Measurements from ENCODE around the gene EIF3K.

Gene EIF3K

DNA sequence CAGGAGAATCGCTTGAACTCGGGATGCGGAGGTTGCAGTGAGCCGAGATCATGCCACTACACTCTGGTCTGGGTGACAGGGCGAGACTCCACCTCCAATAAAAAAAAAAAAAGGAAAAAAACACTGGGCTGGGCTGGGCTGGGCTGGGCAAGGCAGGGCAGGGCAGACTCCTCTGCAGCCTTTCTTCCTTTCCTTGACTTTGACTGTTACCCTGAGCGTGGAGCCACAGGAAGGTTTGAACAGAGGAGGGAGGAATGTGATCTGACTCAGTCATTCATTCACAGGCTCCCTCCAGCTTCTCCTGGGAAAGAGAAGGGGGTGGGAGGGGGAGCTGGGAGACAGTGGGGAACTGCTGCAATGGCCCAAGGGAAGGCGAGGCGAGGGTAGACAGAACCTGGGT is 25.7 kb downstream of the EIF3K start:
- no peak overlapping the region for H3K4me3 ChIP-seq (ENCODE audit: low read depth, low read length)
- TF ChIP-seq, protein P1, sequence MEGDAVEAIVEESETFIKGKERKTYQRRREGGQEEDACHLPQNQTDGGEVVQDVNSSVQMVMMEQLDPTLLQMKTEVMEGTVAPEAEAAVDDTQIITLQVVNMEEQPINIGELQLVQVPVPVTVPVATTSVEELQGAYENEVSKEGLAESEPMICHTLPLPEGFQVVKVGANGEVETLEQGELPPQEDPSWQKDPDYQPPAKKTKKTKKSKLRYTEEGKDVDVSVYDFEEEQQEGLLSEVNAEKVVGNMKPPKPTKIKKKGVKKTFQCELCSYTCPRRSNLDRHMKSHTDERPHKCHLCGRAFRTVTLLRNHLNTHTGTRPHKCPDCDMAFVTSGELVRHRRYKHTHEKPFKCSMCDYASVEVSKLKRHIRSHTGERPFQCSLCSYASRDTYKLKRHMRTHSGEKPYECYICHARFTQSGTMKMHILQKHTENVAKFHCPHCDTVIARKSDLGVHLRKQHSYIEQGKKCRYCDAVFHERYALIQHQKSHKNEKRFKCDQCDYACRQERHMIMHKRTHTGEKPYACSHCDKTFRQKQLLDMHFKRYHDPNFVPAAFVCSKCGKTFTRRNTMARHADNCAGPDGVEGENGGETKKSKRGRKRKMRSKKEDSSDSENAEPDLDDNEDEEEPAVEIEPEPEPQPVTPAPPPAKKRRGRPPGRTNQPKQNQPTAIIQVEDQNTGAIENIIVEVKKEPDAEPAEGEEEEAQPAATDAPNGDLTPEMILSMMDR (IDR thresholded peaks at IDR 0.05; ENCODE audit: borderline replicate concordance, insufficient read depth, low read depth, low read length): no peak

DNA sequence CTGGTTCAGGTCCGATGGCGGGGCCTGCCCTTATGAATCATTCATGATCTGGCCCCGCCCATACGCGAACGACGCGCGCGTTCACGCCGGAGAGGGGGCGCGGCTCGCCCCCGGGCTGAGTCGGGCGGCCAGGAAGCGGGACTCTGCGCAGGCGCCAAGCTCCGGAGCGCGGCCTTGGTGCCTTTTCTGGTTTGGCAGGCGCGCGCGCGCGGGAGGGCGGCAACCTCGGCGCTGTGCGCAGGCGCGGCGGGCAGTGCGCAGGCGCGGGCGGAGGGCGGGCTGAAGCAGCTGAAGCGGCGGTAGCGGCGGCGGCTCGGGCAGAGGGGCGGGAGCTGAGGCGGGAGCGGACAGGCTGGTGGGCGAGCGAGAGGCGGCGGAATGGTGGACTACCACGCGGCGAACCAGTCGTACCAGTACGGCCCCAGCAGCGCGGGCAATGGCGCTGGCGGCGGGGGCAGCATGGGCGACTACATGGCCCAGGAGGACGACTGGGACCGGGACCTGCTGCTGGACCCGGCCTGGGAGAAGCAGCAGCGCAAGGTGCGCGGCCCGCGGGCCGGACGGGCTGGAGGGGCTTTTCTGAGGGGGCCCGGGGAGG is 28.5 kb downstream of the EIF3K start, which contains the start of gene ACTN4:
Gene ACTN4 (plus strand): TSS at position 282 of the 598 bp plus-strand sequence. CDS start 97 bp downstream, at position 379.
- TF ChIP-seq, protein P1 (IDR thresholded peaks at IDR 0.05; ENCODE audit: borderline replicate concordance, insufficient read depth, low read depth, low read length): no peak
- peak within 1 kb of the TSS; percentile 95 for H3K4me3 ChIP-seq (ENCODE audit: low read depth, low read length)

DNA sequence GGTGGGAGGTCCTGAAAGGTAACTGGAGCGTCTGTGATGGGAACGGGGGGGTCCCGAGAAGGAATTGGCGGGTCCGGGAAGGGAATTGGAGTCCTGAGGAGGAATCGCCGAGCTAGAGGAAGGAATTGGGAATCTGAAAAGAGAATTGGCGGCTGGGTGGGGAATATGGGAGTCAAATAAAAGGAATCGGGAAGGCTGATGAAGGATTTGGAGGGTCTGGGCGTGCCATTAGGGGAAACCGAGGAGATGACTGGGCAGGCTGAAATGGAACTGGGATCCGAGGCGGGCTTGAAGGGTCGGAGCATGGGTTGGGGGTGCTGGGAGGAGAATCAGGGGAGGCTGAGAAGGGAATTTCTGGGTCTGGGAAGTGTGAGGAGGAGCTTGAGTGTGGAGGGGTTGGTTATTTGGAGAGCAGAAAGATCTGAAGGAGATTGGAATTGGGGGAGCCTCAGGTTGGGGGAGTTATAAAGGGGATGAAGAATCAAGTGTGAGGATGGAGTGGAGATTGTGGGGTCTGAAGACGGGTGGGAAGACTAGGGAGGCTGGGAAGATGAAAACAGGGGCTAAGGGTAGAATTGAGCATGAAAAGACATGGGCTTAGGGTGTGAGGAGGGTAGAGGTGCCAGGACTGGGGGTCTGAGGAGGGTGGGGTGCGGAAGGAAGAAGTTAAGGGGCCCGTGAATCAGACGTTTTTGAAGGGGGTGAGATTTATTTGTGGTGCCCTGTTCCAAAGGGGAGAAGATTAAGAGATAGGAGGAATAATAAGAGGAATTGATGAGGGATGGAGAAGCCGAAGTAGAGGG is 29.2 kb downstream of the EIF3K start:
- H3K4me3 ChIP-seq (ENCODE audit: low read depth, low read length): peak overlapping the region; percentile 95
- TF ChIP-seq, protein P1 (IDR thresholded peaks at IDR 0.05; ENCODE audit: borderline replicate concordance, insufficient read depth, low read depth, low read length): no peak

DNA sequence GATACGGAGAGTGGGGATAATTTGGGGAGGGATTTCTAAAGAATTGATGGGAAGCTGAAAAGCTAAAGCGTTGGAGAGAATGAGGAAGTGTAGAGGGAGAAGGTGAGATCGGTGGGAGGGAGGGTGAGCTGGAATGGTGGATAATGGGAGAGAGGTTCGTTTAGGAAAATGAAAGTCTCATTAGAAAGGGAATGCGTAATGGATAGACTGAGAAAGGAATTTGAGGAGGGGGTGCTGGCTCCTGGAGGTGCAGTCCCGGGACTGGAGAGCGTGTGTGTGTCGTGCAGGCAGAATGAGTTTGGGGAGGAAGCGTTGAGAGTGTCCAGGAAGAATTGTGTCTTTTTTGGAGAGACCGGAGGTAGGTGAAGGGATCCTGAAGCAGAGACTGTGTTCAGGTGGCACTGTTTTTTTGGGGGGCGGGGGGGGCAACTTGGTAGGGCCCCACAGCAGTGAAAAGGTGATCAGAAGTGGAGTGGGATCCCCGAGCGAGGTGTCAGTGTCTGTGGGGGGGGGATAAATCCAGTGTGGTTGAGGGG is 29.8 kb downstream of the EIF3K start:
- peak overlapping the region; percentile 95 for H3K4me3 ChIP-seq (ENCODE audit: low read depth, low read length)
- TF ChIP-seq, protein P1 (IDR thresholded peaks at IDR 0.05; ENCODE audit: borderline replicate concordance, insufficient read depth, low read depth, low read length): no peak

DNA sequence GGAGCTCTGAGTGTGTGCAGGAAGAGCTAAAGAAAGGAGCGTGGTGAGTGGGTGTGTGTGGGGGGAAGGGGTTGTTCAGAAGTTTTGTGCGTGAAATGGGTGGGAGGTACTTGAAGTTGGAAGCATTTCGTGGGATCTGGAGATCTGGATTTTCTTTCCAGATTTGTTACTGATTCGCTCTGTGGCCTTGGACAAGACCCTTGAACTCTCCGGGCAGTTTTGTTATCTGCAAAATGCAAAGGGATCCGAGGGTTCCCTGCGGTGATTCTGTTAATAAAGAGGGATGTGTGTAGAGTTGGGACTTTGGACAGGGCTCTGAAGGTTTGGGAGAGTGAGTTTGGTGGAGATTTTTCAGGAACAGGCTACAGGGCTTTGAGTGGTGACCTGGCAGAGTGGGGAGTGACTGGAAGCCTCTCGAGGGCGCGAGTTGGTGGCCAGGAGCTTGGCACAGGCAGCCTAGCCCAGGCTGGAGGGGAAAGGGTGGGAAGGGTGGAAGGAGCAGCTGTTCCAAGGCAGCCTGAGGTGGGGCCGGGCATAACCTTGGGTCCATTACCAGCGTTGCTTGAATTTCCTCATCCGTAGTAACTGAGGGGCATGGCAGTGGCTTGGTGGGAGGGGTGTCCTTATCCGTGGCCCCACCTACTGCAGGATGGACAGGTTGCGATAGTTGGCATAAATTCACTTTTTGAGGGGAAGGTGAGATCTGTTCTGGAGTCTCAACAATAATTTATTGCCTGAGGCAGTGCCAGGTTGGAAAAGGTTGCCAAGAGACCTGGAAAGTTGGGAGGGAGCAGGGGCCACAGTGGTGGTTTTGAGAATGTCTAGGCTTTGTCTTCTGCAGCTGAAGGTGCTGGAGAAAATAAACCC is 30.6 kb downstream of the EIF3K start:
- TF ChIP-seq, protein P1 (IDR thresholded peaks at IDR 0.05; ENCODE audit: borderline replicate concordance, insufficient read depth, low read depth, low read length): no peak

DNA sequence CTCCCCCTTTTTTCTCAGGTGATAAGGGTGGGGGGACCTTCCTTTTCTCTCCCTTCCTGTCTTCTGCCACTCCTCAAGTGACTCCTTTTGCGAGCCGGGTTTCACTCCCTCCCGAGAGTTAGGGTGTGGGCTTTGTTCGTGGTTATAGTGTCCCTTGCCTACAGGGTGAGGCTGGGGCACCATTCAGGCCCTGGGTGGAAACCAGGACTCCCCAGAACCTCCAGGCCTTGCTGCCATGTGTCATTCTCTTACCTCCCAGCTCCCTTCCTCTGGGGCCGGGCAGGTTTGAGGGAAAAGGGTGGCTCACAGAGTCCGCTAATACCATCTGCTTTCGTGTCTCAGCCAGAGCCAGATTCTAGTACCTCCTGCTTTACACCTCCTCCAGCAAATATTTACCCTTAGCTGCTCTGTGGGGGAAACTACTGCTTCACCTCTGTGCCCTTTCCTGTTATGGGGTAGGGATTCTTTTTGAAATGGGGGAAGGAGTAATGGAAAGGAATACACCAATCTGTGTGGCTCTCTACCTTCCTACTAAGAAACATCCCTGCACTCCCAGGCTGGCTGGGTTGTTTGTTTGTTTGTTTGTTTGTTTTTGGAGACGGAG is 31.3 kb downstream of the EIF3K start:
- H3K4me3 ChIP-seq (ENCODE audit: low read depth, low read length): peak overlapping the region; percentile 95
- TF ChIP-seq, protein P1 (IDR thresholded peaks at IDR 0.05; ENCODE audit: borderline replicate concordance, insufficient read depth, low read depth, low read length): no peak

More for the DNA sequence above, 30.6 kb downstream of the EIF3K start:
- H3K4me3 ChIP-seq (ENCODE audit: low read depth, low read length): peak overlapping the region; percentile 95

All from GM12875 (cell line).